HG03175 (cell line): ENCODE measurements around the gene CD109.

Experiments
- ATAC-seq: cut with Tn5 transposase; IDR thresholded peaks from one replicate; pipeline ENCODE4 v1.9.1; 2021; ENCODE audit warnings: mild to moderate bottlenecking, moderate library complexity; ENCODE audit not compliant: unreplicated experiment

Gene CD109

GRCh38 chr6:73724389-73724788 is 28.4 kb downstream of the CD109 start:
- ATAC-seq: no peak

- peak; percentile 39 for ATAC-seq
Measured at GRCh38 chr6:73725192-73725591, 29.2 kb downstream of the CD109 start.

- ATAC-seq: no peak
Measured at GRCh38 chr6:73727114-73727513, 31.1 kb downstream of the CD109 start.

GRCh38 chr6:73728548-73729205 is 32.7 kb downstream of the CD109 start:
- peak; percentile 52 for ATAC-seq

- ATAC-seq: no peak
Measured at GRCh38 chr6:73731285-73731684, 35.3 kb downstream of the CD109 start.

GRCh38 chr6:73732845-73733675 is 37.1 kb downstream of the CD109 start:
- peak; percentile 88 for ATAC-seq

GRCh38 chr6:73733791-73734190 is 37.8 kb downstream of the CD109 start:
- ATAC-seq: no peak

- ATAC-seq: no peak
Measured at GRCh38 chr6:73734832-73735453, 38.9 kb downstream of the CD109 start.

- no peak for ATAC-seq
Measured at GRCh38 chr6:73738367-73739028, 42.5 kb downstream of the CD109 start.

- peak; percentile 77 for ATAC-seq
Measured at GRCh38 chr6:73739096-73739495, 43.1 kb downstream of the CD109 start.

- no peak for ATAC-seq
Measured at GRCh38 chr6:73742433-73742832, 46.4 kb downstream of the CD109 start.

- ATAC-seq: no peak
Measured at GRCh38 chr6:73743081-73743480, 47.1 kb downstream of the CD109 start.

GRCh38 chr6:73743556-73743955 is 47.6 kb downstream of the CD109 start:
- ATAC-seq: no peak

- ATAC-seq: no peak
Measured at GRCh38 chr6:73746787-73747186, 50.8 kb downstream of the CD109 start.

GRCh38 chr6:73747289-73747688 is 51.3 kb downstream of the CD109 start:
- ATAC-seq: peak; percentile 99

GRCh38 chr6:73752943-73753342 is 56.9 kb downstream of the CD109 start:
- no peak for ATAC-seq

GRCh38 chr6:73766040-73766439 is 70.0 kb downstream of the CD109 start:
- ATAC-seq: peak; percentile 67

GRCh38 chr6:73768558-73768957 is 72.6 kb downstream of the CD109 start:
- ATAC-seq: no peak

GRCh38 chr6:73769976-73770375 is 74.0 kb downstream of the CD109 start:
- ATAC-seq: no peak

GRCh38 chr6:73774311-73774774 is 78.3 kb downstream of the CD109 start:
- ATAC-seq: peak; percentile 38

GRCh38 chr6:73779943-73780342 is 83.9 kb downstream of the CD109 start:
- ATAC-seq: no peak
